ENCODE measurements around the gene NLK. TPM values are rescaled to one million over a fixed set of nuclear protein-coding genes. Genes with fewer than 3 reads are reported as not detected.
"Not testable (repeated sequence)": the region's sequence is repeated elsewhere in the genome, so short reads cannot be mapped to it uniquely, and the experiment has no call there.

The NLK gene
- total RNA-seq, 2 donors from 2014 or later: 19.8 to 37.0 TPM

DNA sequence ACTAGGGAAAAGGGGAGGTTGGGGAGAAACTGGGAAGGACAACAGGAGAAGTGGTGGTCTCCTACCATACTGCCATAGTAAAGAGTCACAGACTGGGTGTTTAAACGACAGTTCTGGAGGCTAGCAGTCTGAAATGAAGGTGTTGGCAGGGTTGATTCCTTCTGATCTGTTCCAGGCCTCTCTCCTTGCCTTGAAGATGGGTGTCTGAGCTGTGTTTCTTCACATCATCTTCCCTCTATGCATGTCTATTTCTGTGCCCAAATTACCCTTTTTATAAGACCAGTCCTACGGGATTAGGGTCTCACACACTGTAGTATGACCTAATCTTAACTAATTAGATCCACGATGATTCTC lies 196.8 kb downstream of the NLK start:
- H3K36me3 ChIP-seq: no peaks in the 10 kb centered on the region
- WGBS: 75% methylated on average over 3 of the region's 3 CpGs

DNA sequence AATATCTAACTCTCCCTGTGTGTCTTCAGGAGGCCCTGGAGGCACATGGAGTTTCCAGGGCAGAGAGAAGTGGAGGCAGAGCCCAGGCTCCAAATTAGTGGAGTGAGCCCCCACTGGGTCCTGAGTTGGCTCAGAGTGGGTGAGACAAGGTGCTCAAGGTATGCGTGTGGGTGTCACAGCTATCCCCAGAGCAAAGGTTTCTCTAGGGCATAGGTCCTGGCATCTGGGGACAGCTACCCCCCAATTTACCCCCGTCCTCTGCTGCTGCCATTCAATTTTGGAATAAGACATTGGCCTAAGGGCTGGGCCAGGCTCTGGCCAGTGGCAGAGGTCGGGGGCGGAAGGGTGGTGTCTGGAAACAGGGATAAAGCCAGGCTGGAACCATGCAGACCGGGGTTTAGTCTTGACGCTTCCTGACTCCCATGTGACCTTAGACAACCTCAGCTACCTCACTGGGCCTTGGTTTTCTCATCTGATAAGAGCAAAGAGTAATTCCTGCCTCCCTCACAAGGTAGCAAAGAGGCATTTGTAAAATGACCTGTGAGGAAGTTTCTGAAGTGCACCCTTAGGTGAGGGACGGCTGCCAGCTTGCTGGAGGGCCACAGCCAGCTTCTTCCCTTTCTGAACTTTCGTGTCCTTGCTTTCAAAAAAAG lies 198.3 kb downstream of the NLK start:
- intact Hi-C loops (cut with DNase I): no loop called here

More for the DNA sequence above, 196.8 kb downstream of the NLK start:
- intact Hi-C loops (cut with DNase I): no loop called here
- Histone ChIP-seq H3K27me3 (replicated peaks; ENCODE audit: insufficient read depth) (no peaks in the 10 kb centered on the region), H3K9me3 (no peaks in the 10 kb centered on the region), H3K4me1 (replicated peaks) (no peaks in the 10 kb centered on the region), H3K4me3 (no peak overlapping the region), H3K27ac (no peak overlapping the region)
- DNase-seq (ENCODE audit: low spot score): no peak
- TF ChIP-seq POLR2AphosphoS5 (IDR thresholded peaks at IDR 0.05): no peak

DNA sequence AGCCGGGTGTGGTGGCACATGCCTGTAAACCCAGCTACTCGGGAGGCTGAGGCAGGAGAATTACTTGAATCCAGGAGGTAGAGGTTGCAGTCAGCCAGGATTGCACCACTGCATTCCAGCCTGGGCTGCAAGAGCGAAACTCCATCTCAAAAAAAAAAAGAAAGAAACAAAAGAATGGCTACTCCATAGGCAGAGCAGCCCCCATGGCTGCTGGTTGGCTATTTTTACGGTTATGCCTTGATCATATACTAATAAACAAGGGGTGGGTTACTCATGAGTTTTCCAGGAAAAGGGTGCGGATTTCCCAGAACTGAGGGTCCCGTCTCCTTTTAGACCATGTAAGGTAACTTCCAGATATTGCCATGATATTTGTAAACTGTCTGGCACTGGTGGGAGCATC lies 200.3 kb downstream of the NLK start:
- DNase-seq (ENCODE audit: low spot score): no peak
- no peaks in the 10 kb centered on the region for H3K36me3 ChIP-seq
- no peaks in the 10 kb centered on the region for H3K9me3 ChIP-seq
- no peaks in the 10 kb centered on the region for H3K27me3 ChIP-seq (replicated peaks; ENCODE audit: insufficient read depth)
- intact Hi-C loops (cut with DNase I): no loop called here
- no peak overlapping the region for H3K4me3 ChIP-seq
- no peaks in the 10 kb centered on the region for H3K4me1 ChIP-seq (replicated peaks)
- WGBS: 91% methylated on average over 6 of the region's 6 CpGs
- no peak overlapping the region for H3K27ac ChIP-seq
- TF ChIP-seq, protein P1, sequence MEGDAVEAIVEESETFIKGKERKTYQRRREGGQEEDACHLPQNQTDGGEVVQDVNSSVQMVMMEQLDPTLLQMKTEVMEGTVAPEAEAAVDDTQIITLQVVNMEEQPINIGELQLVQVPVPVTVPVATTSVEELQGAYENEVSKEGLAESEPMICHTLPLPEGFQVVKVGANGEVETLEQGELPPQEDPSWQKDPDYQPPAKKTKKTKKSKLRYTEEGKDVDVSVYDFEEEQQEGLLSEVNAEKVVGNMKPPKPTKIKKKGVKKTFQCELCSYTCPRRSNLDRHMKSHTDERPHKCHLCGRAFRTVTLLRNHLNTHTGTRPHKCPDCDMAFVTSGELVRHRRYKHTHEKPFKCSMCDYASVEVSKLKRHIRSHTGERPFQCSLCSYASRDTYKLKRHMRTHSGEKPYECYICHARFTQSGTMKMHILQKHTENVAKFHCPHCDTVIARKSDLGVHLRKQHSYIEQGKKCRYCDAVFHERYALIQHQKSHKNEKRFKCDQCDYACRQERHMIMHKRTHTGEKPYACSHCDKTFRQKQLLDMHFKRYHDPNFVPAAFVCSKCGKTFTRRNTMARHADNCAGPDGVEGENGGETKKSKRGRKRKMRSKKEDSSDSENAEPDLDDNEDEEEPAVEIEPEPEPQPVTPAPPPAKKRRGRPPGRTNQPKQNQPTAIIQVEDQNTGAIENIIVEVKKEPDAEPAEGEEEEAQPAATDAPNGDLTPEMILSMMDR (IDR thresholded peaks at IDR 0.05): no peak
- no peak for TF ChIP-seq POLR2AphosphoS5 (IDR thresholded peaks at IDR 0.05)
- no peak for TF ChIP-seq POLR2A (IDR thresholded peaks at IDR 0.05)

More for the DNA sequence above, 198.3 kb downstream of the NLK start:
- TF ChIP-seq POLR2A (IDR thresholded peaks at IDR 0.05): no peak
- no peak for TF ChIP-seq POLR2AphosphoS5 (IDR thresholded peaks at IDR 0.05)
- TF ChIP-seq, protein P1 (IDR thresholded peaks at IDR 0.05): no peak
- Histone ChIP-seq H3K36me3 (no peaks in the 10 kb centered on the region), H3K4me3 (no peak overlapping the region), H3K4me1 (replicated peaks) (no peaks in the 10 kb centered on the region), H3K27ac (no peak overlapping the region), H3K27me3 (replicated peaks; ENCODE audit: insufficient read depth) (no peaks in the 10 kb centered on the region), H3K9me3 (no peaks in the 10 kb centered on the region)
- no peak for DNase-seq (ENCODE audit: low spot score)
- WGBS: 85% methylated on average over 8 of the region's 8 CpGs

DNA sequence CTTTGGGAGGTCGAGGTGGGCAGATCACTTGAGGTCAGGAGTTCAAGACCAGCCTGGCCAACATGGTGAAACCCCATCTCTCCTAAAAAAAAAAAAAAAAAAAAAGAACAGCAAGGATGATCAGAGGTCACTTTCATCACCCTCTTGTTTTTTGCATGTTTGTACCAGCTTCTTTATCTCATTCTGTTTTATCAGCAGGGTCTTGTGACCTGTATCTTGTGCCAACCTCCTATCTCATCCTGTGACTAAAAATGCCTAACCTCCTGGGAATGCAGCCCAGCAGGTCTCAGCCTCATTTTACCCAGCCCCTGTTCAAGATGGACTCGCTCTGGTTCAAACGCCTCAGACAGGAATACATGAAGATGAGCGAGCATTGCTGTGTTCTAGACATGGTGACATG lies 200.8 kb downstream of the NLK start:
- WGBS: 81% methylated on average over 4 of the region's 4 CpGs
- H3K36me3 ChIP-seq; H3K27me3 ChIP-seq (replicated peaks; ENCODE audit: insufficient read depth); H3K4me3 ChIP-seq; H3K27ac ChIP-seq; intact Hi-C loops (cut with DNase I); H3K4me1 ChIP-seq (replicated peaks); H3K9me3 ChIP-seq; DNase-seq (ENCODE audit: low spot score): not testable (repeated sequence)

DNA sequence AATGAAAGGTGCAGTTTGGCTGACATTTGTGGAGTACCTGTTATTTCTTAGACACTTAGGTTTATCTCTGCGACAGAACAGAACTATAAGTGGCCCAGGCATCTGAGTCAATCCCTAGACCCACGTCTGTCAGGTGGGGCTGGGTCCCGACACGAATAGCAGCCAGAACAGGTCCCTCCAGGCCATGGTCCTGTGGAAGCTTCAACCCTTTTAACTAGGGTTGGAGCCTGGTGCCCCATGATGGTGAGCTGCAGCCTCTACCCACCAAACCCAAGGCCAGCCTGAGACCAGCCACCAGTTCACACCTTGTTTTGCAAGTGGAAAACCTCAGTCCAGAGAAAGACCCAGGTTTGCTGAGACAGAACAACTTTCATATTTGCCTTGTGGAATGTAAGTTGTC lies 202.0 kb downstream of the NLK start:
- intact Hi-C loops (cut with DNase I): no loop called here
- Histone ChIP-seq H3K27me3 (replicated peaks; ENCODE audit: insufficient read depth) (no peaks in the 10 kb centered on the region), H3K4me3 (no peak overlapping the region), H3K27ac (no peak overlapping the region), H3K36me3 (no peaks in the 10 kb centered on the region), H3K4me1 (replicated peaks) (no peaks in the 10 kb centered on the region), H3K9me3 (no peaks in the 10 kb centered on the region)
- no peak for DNase-seq (ENCODE audit: low spot score)
- TF ChIP-seq, protein P1 (IDR thresholded peaks at IDR 0.05): no peak
- TF ChIP-seq POLR2A (IDR thresholded peaks at IDR 0.05): no peak
- 84% methylated on average over 4 of the region's 4 CpGs for WGBS

Small RNA genes within 50 kb of the gene (small RNA-seq; reads per million reads assigned to genes)
- gene RF00006 (0 reads per million in 2 donors), gene RF00156 (0 reads per million in 2 donors), gene RF00601 (0 reads per million in 2 donors), gene RPS29P22 (0 reads per million in 2 donors)

Other genes starting within 250 kb of the NLK start
- 1 to 10 TPM in 1 of 2 donors, under 1 TPM in 1; 0.55 to 1.4 TPM for gene NOS2, start 242.1 kb upstream of the NLK start, total RNA-seq
- 10 to 100 TPM; 26.1 to 30.9 TPM for gene LYRM9, start 149.3 kb upstream of the NLK start, total RNA-seq